GM04504 (cell line): ENCODE data around the gene UTP25.
"Not testable (repeated sequence)": the region's sequence is repeated elsewhere in the genome, so short reads cannot be mapped to it uniquely, and the experiment has no call there.

Experiments
- DNase-seq: peaks from one replicate; pipeline ENCODE4 v3.0.0-alpha.2; 2012; ENCODE audit warnings: low read depth

UTP25 gene

GRCh38 chr1:209827384-209828262 is at the start of gene UTP25:
Gene UTP25, plus strand, starts transcription at chr1:209827972. Its CDS starts 92 bp downstream, at chr1:209828064.
- peak; percentile 91 for DNase-seq

GRCh38 chr1:209778102-209778501 is 49.7 kb upstream of the UTP25 start:
- no peak for DNase-seq

- no peak for DNase-seq
These were observed 47.5 kb upstream of the UTP25 start for GRCh38 chr1:209780268-209780667.

- no peak for DNase-seq
These were observed 44.4 kb upstream of the UTP25 start for GRCh38 chr1:209783386-209783785.

- peak; percentile 93 for DNase-seq
These were observed 43.3 kb upstream of the UTP25 start, which contains the start of gene C1orf74 for GRCh38 chr1:209784265-209785169. Gene C1orf74, minus strand, starts transcription at chr1:209784559. Its CDS starts 925 bp downstream, at chr1:209783634.

- no peak for DNase-seq
These were observed 42.2 kb upstream of the UTP25 start for GRCh38 chr1:209785592-209785991.

- DNase-seq, result no peak
These were observed 41.6 kb upstream of the UTP25 start for GRCh38 chr1:209786146-209786545.

GRCh38 chr1:209787551-209787950 is 40.2 kb upstream of the UTP25 start:
- DNase-seq, result no peak

GRCh38 chr1:209789245-209789644 is 38.5 kb upstream of the UTP25 start:
- no peak for DNase-seq

- no peak for DNase-seq
These were observed 37.2 kb upstream of the UTP25 start for GRCh38 chr1:209790286-209791193.

- DNase-seq, result no peak
These were observed 35.9 kb upstream of the UTP25 start for GRCh38 chr1:209791920-209792319.

GRCh38 chr1:209793711-209794110 is 34.1 kb upstream of the UTP25 start:
- not testable (repeated sequence) for DNase-seq

- no peak for DNase-seq
These were observed 29.7 kb upstream of the UTP25 start for GRCh38 chr1:209797978-209798639.

- DNase-seq, result no peak
These were observed 26.6 kb upstream of the UTP25 start for GRCh38 chr1:209800984-209801834.

- DNase-seq, result no peak
These were observed 25.5 kb upstream of the UTP25 start for GRCh38 chr1:209802117-209802779.

GRCh38 chr1:209802780-209803152 is 25.0 kb upstream of the UTP25 start:
- no peak for DNase-seq

- no peak for DNase-seq
These were observed 24.2 kb upstream of the UTP25 start for GRCh38 chr1:209803568-209803967.

- DNase-seq, result no peak
These were observed 22.4 kb upstream of the UTP25 start for GRCh38 chr1:209805341-209805781.
